ENCODE measurements around the gene JAK1. TPM values are rescaled to one million over a fixed set of nuclear protein-coding genes. Genes with fewer than 3 reads are reported as not detected.
"Not testable (repeated sequence)": the region's sequence is repeated elsewhere in the genome, so short reads cannot be mapped to it uniquely, and the experiment has no call there.

Gene JAK1
- polyA plus RNA-seq (2012; ENCODE audit: insufficient read depth, insufficient read length), result 39.3 TPM

DNA sequence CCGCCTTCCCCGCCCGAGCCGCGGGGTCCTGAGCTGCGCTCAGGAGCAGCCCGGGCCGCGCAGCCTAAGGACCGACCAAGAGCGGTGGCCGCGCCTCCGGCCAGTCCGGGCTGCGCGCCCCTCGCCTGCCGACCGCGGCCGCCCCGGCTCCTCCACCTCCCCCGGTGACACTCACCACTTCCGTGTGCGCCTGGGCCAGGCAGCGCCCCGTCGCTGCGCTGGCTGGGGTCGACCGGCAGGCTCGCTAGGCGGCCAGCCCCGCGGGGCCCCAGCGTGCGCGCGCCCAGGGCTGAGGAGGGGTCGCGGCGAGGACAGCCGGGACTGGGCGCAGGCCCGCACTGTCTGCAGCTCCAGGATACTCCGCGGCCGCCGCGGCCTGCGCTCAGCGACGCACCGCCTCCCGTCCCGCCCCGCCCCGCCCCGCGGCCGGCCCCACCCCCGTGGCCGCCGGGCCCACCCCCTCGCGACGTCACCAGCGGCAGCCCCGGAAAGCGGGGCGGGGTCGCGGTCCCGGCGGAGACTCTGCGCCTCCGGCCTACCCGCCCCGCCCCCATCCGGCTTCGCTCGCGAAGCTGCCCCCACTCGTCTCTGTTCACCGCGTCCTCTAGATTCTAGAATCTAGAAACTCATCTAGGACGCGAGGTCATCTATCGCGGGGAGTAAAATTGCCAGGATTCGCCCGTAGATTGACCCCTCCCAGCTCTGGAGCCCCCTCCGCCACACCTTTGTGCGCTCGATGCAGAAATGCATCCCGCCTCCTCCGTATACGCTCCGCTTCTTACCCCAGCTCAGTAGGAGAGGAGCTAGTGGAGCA lies at the start of gene JAK1:
TSS of gene JAK1 (minus strand) at position 392 of the 814 bp plus-strand sequence. CDS start 80,285 bp downstream, outside the sequence.
- DNase-seq (ENCODE audit: low read depth, low spot score), result peak; percentile 66
- peak within 1 kb of the TSS; percentile 85 for H3K4me3 ChIP-seq (ENCODE audit: low read length)

DNA sequence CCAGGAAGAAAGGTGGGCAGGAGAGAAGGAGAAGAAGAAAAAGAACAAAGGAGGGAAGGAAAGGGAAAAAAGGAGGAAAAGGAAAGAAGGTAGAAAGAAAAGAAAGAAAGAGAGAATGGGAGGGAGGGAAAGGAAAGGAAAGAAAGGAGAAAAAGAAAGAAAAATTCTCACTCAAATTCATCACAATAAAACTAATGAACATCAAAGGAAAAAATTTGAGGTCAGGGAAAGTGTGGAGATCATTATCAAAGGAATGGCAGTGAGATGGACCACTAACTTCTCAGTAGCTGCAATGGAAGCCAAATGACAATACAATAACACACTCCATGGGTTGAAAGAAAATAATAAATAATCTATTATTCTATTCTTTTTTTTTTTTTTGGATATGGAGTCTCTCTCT lies 48.0 kb upstream of the JAK1 start:
- no peak overlapping the region for H3K4me3 ChIP-seq (ENCODE audit: low read length)
- no peak for DNase-seq (ENCODE audit: low read depth, low spot score)

DNA sequence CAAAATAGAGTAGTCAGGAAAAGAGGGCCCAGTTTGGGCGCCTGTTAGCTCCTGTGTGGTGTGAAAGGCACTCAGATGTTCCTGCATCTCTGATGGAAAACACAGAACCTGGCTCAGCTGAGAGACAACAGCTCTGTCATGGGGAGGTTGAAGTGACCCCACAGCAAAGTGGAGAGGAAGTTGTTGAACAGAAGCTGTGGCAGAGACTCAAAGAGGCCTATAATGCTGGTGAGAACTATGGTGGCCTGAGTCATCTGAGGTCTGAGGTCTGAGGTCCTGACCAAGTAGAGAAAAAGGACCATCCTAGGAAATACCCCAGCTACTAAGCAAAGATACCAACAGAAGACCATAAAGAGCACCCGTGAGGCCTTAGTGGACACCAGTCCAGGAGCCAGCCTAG lies 45.6 kb upstream of the JAK1 start:
- no peak for DNase-seq (ENCODE audit: low read depth, low spot score)

DNA sequence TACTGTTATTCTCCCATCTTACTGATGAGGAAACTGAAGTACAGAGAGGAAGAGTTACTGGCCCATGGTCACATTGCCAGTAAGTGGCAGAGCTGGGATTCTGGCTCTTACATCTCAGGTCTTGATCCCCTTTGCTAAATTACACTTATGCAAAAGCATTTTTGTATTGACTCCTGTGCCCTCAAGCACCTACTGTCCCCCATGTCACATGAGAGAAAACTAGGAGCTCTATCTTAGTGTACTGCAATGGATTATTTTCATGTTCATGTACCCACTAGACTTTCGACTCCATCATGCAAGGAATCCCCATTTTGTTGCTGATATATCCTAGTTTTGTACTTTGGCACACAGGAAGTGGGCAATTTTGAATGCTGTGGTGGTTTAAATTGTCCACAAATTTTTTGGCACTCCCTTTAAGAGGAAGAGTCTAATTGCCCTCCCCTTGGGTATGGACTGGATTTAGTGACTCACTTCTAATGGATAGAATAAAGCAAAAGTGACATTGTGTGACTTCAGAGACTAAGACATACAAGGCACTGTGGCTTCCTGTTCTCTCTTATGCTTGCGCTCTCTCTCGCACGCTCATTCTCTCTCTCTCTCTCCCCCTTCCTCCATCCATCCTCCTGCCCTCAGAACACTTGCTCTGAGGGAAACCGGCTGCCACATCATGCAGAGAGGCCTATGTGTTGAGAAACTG lies 43.5 kb upstream of the JAK1 start:
- DNase-seq (ENCODE audit: low read depth, low spot score), result peak; percentile 35
- no peak overlapping the region for H3K4me3 ChIP-seq (ENCODE audit: low read length)

More for the DNA sequence above, 45.6 kb upstream of the JAK1 start:
- H3K4me3 ChIP-seq (ENCODE audit: low read length), result no peak overlapping the region

DNA sequence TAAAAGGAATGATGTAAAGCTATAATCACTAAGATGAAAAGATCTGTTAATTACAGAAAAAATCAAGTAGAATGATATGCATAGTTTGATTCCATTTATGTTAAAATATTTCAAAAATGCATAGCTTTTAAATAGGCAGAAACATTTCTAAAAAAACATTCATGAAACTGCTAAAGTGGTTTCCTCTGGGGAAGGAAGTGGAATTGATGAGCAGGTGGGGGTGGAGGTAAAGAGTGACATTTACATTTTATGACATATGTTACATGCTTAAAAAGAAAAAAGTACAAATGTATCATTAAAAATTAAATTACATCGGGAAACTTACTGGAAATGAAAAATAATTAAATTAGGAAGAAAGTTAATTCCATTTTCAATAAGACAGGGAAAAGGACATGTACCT lies 42.8 kb upstream of the JAK1 start:
- no peak overlapping the region for H3K4me3 ChIP-seq (ENCODE audit: low read length)
- peak; percentile 21 for DNase-seq (ENCODE audit: low read depth, low spot score)

DNA sequence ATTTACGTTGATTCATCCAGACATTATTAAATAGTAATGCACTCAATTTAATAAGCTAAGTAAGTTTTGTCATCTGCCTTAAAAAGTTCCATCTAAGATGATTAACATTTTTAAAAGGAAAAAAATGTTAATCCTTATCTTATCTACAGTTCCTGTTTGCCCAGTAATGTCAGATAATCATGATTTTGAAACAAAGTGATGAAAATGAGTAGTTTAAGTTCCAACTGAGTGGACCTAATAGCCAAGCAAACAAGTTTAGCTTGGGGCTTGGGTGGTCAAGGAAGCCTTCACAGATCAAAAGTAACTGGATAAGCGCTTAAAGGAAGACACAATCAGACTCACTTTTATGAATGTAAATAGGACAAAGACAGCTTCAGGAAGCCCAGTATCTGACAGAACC lies 40.5 kb upstream of the JAK1 start:
- no peak for DNase-seq (ENCODE audit: low read depth, low spot score)
- no peak overlapping the region for H3K4me3 ChIP-seq (ENCODE audit: low read length)

DNA sequence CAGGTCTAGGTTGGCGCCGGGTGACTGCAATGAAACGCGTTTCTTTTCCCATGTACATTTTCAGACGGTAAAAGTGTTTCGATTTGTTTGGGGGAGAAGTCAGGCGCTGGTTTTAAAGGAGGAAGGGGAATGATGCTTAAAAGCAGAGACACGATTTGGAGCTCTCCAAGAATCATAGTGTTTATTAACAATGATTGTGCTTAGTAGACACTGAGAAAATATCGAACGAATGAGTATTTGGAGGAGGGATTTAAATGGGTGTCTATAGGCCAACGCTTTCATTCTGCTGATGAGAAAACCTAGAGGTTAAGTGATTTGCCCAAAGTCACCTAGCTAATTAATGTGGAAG lies 36.9 kb upstream of the JAK1 start:
- DNase-seq (ENCODE audit: low read depth, low spot score), result no peak
- H3K4me3 ChIP-seq (ENCODE audit: low read length), result no peak overlapping the region

DNA sequence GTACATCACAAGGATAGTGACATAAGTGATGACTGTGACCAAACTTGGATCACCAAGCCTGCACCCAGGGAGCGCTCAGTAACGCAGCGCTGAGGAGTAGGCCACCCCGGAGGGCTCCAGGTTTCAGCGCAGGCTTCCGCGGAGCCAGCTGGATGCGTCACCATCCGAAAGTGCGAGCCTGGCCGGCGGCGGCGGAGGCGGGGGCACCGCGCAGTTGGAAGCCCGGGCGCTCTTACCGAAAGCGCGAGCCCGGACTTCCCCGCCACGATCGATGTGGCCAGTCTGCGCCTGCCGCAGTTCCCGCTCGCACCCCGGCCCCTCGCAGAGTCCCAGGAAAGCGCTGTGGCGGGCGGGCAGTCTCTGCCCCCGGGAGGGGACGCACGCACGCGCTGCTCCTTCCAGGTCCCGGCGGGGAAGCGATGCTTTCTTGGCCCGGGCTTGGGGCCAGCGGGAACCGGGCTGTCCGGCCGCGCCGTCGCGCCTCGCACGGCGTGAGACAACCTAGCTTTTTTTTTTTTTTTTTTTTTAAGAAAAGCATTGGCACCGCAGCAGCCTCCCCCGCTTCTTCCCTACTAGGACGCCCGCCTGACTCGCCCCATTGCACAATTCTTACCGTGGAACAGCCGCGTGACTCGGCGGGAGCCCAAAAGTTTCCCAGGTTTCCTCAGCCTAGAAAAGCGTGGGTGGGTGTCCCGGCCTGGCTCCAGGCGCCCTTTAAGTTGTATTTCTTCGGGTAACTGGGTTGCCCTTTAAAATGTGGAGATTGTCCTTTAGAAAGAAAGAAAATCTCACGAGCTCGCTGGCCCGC lies 36.4 kb upstream of the JAK1 start:
- no peak for DNase-seq (ENCODE audit: low read depth, low spot score)
- H3K4me3 ChIP-seq (ENCODE audit: low read length), result no peak overlapping the region

DNA sequence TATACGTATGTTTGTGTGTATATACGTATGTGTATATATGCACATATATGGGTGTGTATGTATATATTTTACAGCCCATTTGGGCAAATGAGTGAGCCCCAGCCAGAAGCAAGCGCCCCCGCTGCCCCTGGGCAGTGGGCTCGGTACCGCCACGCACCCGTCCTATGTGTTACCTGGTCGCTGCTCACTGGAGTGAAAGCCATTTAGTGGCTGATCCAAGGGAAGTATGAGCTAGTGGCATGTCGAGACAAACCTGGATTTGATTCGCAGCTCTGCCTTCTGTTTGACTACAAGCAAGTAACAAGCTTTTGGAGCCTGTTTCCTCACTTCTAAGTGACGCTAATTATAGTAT lies 35.8 kb upstream of the JAK1 start:
- no peak for DNase-seq (ENCODE audit: low read depth, low spot score)
- H3K4me3 ChIP-seq (ENCODE audit: low read length), result no peak overlapping the region

DNA sequence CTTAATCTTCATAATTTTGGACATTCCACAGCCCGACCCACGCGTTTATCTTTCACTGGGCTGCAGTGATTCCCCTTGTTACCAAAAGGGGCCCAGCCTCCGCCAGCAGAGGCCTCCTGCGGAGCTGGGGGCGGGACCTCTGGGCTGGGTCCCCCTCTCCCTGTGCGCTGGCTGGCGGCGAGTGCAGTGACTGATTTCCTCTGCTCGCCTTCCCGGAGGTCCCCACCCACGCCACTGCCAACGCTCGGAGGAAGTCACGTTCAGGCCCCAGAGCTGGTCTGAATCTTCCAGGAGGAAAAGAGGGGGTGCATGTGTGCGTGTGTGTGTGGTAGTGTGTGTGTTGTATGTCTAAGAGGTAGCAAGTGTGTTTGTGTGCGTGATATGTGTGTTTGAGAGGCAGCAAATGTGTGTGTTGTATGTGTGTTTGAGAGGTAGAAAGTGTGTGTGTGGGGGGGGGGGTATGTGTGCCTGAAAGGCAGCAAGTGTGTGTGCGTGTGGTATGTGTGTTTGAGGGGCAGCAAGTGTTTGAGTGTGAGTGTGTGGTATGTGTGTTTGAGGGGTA lies 35.0 kb upstream of the JAK1 start:
- DNase-seq (ENCODE audit: low read depth, low spot score), result no peak
- H3K4me3 ChIP-seq (ENCODE audit: low read length), result no peak overlapping the region

DNA sequence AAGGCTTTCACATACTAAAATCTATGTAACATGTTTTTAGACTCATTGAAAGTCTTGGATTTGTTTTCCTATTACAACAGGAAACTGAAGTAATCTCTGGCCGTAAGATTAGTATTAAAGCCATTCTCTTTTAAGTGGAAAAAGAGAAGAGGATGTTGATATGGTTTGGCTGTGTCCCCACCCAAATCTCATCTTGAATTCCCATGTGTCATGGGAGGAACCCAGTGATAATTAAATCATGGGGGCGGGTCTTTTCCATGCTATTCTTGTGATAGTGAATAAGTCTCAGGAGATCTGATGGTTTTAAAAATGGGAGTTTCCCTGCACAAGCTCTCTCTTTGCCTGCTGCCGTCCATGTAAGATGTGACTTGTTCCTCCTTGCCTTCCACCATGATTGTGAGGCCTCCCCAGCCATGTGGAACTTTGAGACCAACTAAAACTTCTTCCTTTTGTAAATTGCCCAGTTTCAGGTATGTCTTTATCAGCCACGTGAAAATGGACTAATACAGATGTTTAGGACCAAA lies 32.1 kb upstream of the JAK1 start:
- not testable (repeated sequence) for H3K4me3 ChIP-seq (ENCODE audit: low read length); DNase-seq (ENCODE audit: low read depth, low spot score)

DNA sequence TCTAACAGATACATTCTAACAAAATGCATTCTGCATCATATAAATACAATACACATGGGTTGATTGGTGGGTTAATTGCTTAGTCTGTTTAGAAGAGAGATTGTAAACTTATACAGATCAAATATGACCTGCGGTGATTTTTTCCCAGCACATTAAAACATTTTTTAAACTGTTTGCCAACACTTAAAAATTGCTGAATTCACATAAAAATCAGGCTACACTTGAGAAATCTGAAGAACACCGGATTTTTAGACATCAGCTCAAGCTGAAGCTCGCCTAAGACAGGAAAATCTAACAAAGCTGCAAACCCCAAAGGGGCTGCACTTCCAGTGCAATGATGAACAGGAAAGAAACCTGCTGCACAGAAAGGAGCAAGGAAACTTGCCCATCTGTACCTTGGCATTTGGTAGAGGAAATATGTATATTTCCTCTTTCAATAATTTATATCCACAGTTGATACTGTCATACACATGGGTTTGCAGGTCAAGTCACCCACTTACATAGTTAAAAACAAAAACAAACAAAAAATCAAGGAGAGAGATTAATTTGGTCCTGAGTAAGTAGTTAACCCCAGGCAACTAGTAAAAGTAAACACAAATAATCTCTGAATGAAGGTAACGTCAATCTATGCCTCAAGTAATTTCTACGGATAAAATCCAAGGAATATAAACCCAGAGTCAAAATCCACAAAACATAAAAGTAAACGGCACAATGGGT lies 30.4 kb upstream of the JAK1 start:
- no peak for DNase-seq (ENCODE audit: low read depth, low spot score)

DNA sequence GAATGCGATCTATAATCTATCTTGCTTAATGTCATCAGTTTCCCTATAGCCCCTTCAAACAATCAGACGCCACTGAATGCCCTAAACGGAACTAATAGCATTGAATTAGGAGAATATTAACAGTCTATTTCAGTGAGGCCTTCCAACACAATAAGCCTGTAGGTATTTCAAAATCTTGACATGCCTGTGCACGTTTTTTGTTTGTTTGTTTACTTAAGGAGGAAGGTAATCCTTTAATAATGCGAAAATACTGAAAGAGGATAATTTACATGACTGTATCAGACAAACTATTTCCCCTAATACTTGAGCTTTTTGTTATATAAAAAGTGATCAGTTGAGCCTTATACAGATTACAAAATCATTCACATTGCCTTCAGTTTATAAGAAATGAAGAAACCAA lies 29.0 kb upstream of the JAK1 start:
- DNase-seq (ENCODE audit: low read depth, low spot score), result no peak

More for the DNA sequence above, 30.4 kb upstream of the JAK1 start:
- H3K4me3 ChIP-seq (ENCODE audit: low read length), result no peak overlapping the region

DNA sequence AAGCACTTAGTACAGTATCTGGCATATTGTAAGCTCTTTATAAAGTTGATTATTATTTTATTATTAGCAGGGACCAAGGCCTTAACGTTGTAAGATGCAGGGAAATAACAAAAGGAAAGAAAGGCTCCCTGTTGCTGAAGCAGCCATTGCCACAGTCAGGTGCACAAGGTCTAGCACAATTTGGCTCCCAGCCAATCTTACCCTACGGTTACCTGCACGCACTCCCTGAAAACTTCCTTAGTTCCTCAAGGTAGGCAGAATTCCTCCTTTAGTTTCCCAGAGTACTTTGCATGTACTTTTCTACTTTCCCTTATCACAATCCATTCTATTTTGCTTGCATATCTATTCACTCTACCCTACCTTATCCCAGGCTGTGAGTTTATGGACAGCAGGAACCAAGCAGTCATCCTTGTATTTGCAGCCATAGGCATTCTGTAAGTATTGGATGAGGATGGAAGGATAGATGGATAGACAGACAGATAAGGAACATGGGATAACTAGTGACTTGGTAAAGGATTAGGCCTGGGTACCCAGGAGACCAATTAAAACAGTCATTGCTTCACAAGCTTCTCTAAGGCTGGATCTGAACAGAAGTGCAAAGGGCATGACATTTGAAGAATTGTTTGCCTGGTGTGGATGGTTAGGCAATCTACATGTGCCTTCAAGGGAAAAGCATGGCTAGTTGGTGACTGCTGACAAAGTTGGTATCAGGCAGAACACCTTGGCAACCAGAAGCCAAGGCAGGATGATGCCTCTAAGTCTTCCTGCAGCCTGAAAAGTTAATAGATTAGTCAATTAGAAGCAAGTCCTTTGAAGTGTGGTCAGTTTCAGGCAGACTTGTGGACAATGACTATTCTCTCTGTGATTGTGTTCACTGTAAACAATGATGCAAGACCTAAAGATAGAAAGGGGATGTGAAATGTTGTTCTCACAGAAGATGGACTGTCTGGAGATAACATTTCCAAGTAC lies 20.8 kb upstream of the JAK1 start:
- H3K4me3 ChIP-seq (ENCODE audit: low read length), result no peak overlapping the region
- no peak for DNase-seq (ENCODE audit: low read depth, low spot score)

More for the DNA sequence above, 29.0 kb upstream of the JAK1 start:
- H3K4me3 ChIP-seq (ENCODE audit: low read length), result no peak overlapping the region

DNA sequence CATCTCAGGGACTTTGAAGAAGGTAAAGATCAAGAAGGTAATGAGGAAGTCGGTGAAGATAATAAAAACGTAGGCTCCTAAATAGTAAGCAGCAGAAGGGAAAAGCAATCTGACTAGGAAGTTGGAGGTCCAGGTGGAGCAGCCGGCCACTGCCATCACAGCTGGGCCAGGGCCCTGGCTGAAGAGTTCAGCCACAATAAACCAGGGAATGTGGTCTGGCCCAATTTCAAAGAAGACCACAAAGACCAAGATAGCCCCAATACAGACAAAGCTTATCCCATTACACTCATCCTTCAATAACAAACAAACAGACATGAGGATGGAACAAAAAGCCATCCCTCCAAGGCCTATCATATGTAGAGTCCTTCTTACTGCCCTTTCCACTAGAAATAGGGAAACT lies 18.4 kb upstream of the JAK1 start:
- DNase-seq (ENCODE audit: low read depth, low spot score), result no peak

DNA sequence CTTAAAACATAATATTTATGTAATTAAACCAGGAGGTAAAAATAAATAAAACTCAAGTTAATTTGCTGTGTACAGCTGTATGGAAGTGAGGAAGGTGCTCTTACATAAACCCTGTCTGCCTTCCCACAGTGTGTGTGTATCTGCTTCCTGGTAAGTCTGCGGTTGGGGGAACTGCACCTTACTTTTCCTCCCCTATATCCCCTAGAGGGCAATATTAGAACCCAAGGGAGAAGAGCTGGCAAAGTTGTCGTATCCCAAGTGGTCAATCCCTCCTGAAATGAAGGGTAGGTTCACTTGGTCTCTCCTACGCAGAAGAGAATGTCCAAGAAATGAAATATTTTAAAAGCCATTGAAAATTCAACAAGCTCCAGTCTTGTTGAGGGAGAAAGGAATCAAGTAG lies 17.8 kb upstream of the JAK1 start:
- no peak overlapping the region for H3K4me3 ChIP-seq (ENCODE audit: low read length)
- DNase-seq (ENCODE audit: low read depth, low spot score), result no peak

More for the DNA sequence above, 18.4 kb upstream of the JAK1 start:
- no peak overlapping the region for H3K4me3 ChIP-seq (ENCODE audit: low read length)

DNA sequence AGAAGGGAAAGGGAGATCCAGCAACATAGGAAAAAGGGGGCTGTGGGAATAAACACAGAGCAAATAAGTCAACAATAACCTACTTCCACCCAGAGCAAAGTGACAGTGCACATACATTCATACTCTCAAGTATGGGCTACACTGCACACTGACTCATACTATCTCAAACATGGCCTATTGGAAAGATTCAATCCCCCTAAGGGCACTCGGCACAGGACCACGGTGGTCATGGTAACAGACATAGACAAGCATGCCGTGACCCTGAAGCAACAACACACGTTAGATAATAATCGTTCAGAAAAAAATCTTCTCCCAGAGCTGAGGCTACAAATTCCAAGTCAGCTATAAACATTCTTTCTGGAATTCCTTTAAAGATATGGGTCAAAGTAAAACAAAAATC lies 16.8 kb upstream of the JAK1 start:
- no peak overlapping the region for H3K4me3 ChIP-seq (ENCODE audit: low read length)
- DNase-seq (ENCODE audit: low read depth, low spot score), result no peak

All from Jurkat, Clone E6-1 (cell line).